ENCODE measurements around the gene HADH. TPM values are rescaled to one million over a fixed set of nuclear protein-coding genes. Genes with fewer than 3 reads are reported as not detected.

Gene HADH
- total RNA-seq, 1 experiment from 2014 or later, result 41.6 TPM

- H4K20me1 ChIP-seq (ENCODE audit: insufficient read depth, low read depth, low read length), result no peaks in the 10 kb centered on the region
- H3K9me2 ChIP-seq (replicated peaks; ENCODE audit: insufficient read depth, low read length), result no peaks in the 10 kb centered on the region
- no peak overlapping the region for H3K27ac ChIP-seq (ENCODE audit: low read length)
- no peak overlapping the region for H3K4me2 ChIP-seq (ENCODE audit: low read depth, low read length, poor library complexity, severe bottlenecking)
- no peak overlapping the region for H3K4me3 ChIP-seq (ENCODE audit: low read length)
- H3K36me3 ChIP-seq (ENCODE audit: insufficient read depth, low read length), result no peaks in the 10 kb centered on the region
- H3K4me1 ChIP-seq (ENCODE audit: low read length), result no peaks in the 10 kb centered on the region
- no peak overlapping the region for H3K9ac ChIP-seq (ENCODE audit: low read length)
- no peaks in the 10 kb centered on the region for H3K79me2 ChIP-seq (ENCODE audit: low read length)
- H3K9me3 ChIP-seq (ENCODE audit: low read length), result no peaks in the 10 kb centered on the region
- DNase-seq, result no peak
- H3K27me3 ChIP-seq (ENCODE audit: low read length), result no peaks in the 10 kb centered on the region
- H2AFZ ChIP-seq (ENCODE audit: low read length), result no peak overlapping the region
These were observed 19.5 kb upstream of the HADH start for GRCh38 chr4:107970063-107970798.

- Histone ChIP-seq H3K36me3 (ENCODE audit: insufficient read depth, low read length) (no peaks in the 10 kb centered on the region), H3K9me2 (replicated peaks; ENCODE audit: insufficient read depth, low read length) (no peaks in the 10 kb centered on the region), H3K9ac (ENCODE audit: low read length) (no peak overlapping the region), H3K4me1 (ENCODE audit: low read length) (no peaks in the 10 kb centered on the region), H3K4me3 (ENCODE audit: low read length) (no peak overlapping the region), H2AFZ (ENCODE audit: low read length) (no peak overlapping the region), H4K20me1 (ENCODE audit: insufficient read depth, low read depth, low read length) (no peaks in the 10 kb centered on the region), H3K9me3 (ENCODE audit: low read length) (no peaks in the 10 kb centered on the region), H3K79me2 (ENCODE audit: low read length) (no peaks in the 10 kb centered on the region), H3K4me2 (ENCODE audit: low read depth, low read length, poor library complexity, severe bottlenecking) (no peak overlapping the region), H3K27ac (ENCODE audit: low read length) (no peak overlapping the region), H3K27me3 (ENCODE audit: low read length) (no peaks in the 10 kb centered on the region)
- DNase-seq, result no peak
These were observed 17.1 kb upstream of the HADH start for GRCh38 chr4:107972605-107973004.

GRCh38 chr4:107974523-107974922, 15.2 kb upstream of the HADH start:
- H3K9me3 ChIP-seq (ENCODE audit: low read length), result no peaks in the 10 kb centered on the region
- H3K79me2 ChIP-seq (ENCODE audit: low read length), result no peaks in the 10 kb centered on the region
- H3K4me3 ChIP-seq (ENCODE audit: low read length), result no peak overlapping the region
- H3K36me3 ChIP-seq (ENCODE audit: insufficient read depth, low read length), result no peaks in the 10 kb centered on the region
- H2AFZ ChIP-seq (ENCODE audit: low read length), result no peak overlapping the region
- DNase-seq, result no peak
- H3K27ac ChIP-seq (ENCODE audit: low read length), result no peak overlapping the region
- no peaks in the 10 kb centered on the region for H3K9me2 ChIP-seq (replicated peaks; ENCODE audit: insufficient read depth, low read length)
- no peak overlapping the region for H3K4me2 ChIP-seq (ENCODE audit: low read depth, low read length, poor library complexity, severe bottlenecking)
- no peak overlapping the region for H3K9ac ChIP-seq (ENCODE audit: low read length)
- H3K27me3 ChIP-seq (ENCODE audit: low read length), result 0 out of 2 replicates have a peak, but pooled peaks cover 2% of the 10 kb centered on the region
- H3K4me1 ChIP-seq (ENCODE audit: low read length), result no peaks in the 10 kb centered on the region
- no peaks in the 10 kb centered on the region for H4K20me1 ChIP-seq (ENCODE audit: insufficient read depth, low read depth, low read length)

GRCh38 chr4:107977482-107977881, 12.2 kb upstream of the HADH start:
- Histone ChIP-seq H3K9me3 (ENCODE audit: low read length) (no peaks in the 10 kb centered on the region), H3K9ac (ENCODE audit: low read length) (no peak overlapping the region), H4K20me1 (ENCODE audit: insufficient read depth, low read depth, low read length) (no peaks in the 10 kb centered on the region), H3K9me2 (replicated peaks; ENCODE audit: insufficient read depth, low read length) (no peaks in the 10 kb centered on the region), H3K27me3 (ENCODE audit: low read length) (0 out of 2 replicates have a peak, but pooled peaks cover 2% of the 10 kb centered on the region), H3K79me2 (ENCODE audit: low read length) (no peaks in the 10 kb centered on the region), H3K4me3 (ENCODE audit: low read length) (no peak overlapping the region), H3K27ac (ENCODE audit: low read length) (no peak overlapping the region), H3K4me1 (ENCODE audit: low read length) (no peaks in the 10 kb centered on the region), H3K36me3 (ENCODE audit: insufficient read depth, low read length) (no peaks in the 10 kb centered on the region), H3K4me2 (ENCODE audit: low read depth, low read length, poor library complexity, severe bottlenecking) (no peak overlapping the region), H2AFZ (ENCODE audit: low read length) (no peak overlapping the region)
- no peak for DNase-seq

GRCh38 chr4:107977966-107978705, 11.6 kb upstream of the HADH start:
- no peak overlapping the region for H3K9ac ChIP-seq (ENCODE audit: low read length)

GRCh38 chr4:107978716-107979451, 10.8 kb upstream of the HADH start:
- Histone ChIP-seq H2AFZ (ENCODE audit: low read length) (no peak overlapping the region), H3K27ac (ENCODE audit: low read length) (no peak overlapping the region), H3K4me3 (ENCODE audit: low read length) (no peak overlapping the region), H3K9ac (ENCODE audit: low read length) (no peak overlapping the region), H3K9me2 (replicated peaks; ENCODE audit: insufficient read depth, low read length) (no peaks in the 10 kb centered on the region), H4K20me1 (ENCODE audit: insufficient read depth, low read depth, low read length) (no peaks in the 10 kb centered on the region), H3K36me3 (ENCODE audit: insufficient read depth, low read length) (no peaks in the 10 kb centered on the region), H3K4me2 (ENCODE audit: low read depth, low read length, poor library complexity, severe bottlenecking) (no peak overlapping the region), H3K27me3 (ENCODE audit: low read length) (0 out of 2 replicates have a peak, but pooled peaks cover 2% of the 10 kb centered on the region), H3K4me1 (ENCODE audit: low read length) (no peaks in the 10 kb centered on the region), H3K79me2 (ENCODE audit: low read length) (no peaks in the 10 kb centered on the region), H3K9me3 (ENCODE audit: low read length) (no peaks in the 10 kb centered on the region)
- no peak for DNase-seq

More at GRCh38 chr4:107977966-107978705, 11.6 kb upstream of the HADH start:
- H3K4me3 ChIP-seq (ENCODE audit: low read length), result no peak overlapping the region
- H3K27me3 ChIP-seq (ENCODE audit: low read length), result 0 out of 2 replicates have a peak, but pooled peaks cover 2% of the 10 kb centered on the region
- no peak for DNase-seq
- no peaks in the 10 kb centered on the region for H3K9me3 ChIP-seq (ENCODE audit: low read length)
- no peak overlapping the region for H2AFZ ChIP-seq (ENCODE audit: low read length)
- H3K9me2 ChIP-seq (replicated peaks; ENCODE audit: insufficient read depth, low read length), result no peaks in the 10 kb centered on the region
- H3K27ac ChIP-seq (ENCODE audit: low read length), result no peak overlapping the region
- no peaks in the 10 kb centered on the region for H3K36me3 ChIP-seq (ENCODE audit: insufficient read depth, low read length)
- H4K20me1 ChIP-seq (ENCODE audit: insufficient read depth, low read depth, low read length), result no peaks in the 10 kb centered on the region
- no peaks in the 10 kb centered on the region for H3K79me2 ChIP-seq (ENCODE audit: low read length)
- H3K4me1 ChIP-seq (ENCODE audit: low read length), result no peaks in the 10 kb centered on the region
- no peak overlapping the region for H3K4me2 ChIP-seq (ENCODE audit: low read depth, low read length, poor library complexity, severe bottlenecking)

GRCh38 chr4:107987916-107988762, 1.6 kb upstream of the HADH start:
- H3K9ac ChIP-seq (ENCODE audit: low read length), result no peak overlapping the region
- no peak overlapping the region for H2AFZ ChIP-seq (ENCODE audit: low read length)
- H3K27ac ChIP-seq (ENCODE audit: low read length), result no peak overlapping the region
- H3K9me2 ChIP-seq (replicated peaks; ENCODE audit: insufficient read depth, low read length), result no peaks in the 10 kb centered on the region
- no peaks in the 10 kb centered on the region for H3K27me3 ChIP-seq (ENCODE audit: low read length)
- H3K4me2 ChIP-seq (ENCODE audit: low read depth, low read length, poor library complexity, severe bottlenecking), result peak overlapping the region; percentile 87
- H3K4me3 ChIP-seq (ENCODE audit: low read length), result peak overlapping the region; percentile 96; the same call in 1 of the 2 replicates
- no peak for DNase-seq
- no peaks in the 10 kb centered on the region for H3K36me3 ChIP-seq (ENCODE audit: insufficient read depth, low read length)
- no peaks in the 10 kb centered on the region for H3K9me3 ChIP-seq (ENCODE audit: low read length)
- peaks cover 33% of the 10 kb centered on the region for H3K79me2 ChIP-seq (ENCODE audit: low read length)
- peaks cover 37% of the 10 kb centered on the region for H3K4me1 ChIP-seq (ENCODE audit: low read length)
- H4K20me1 ChIP-seq (ENCODE audit: insufficient read depth, low read depth, low read length), result no peaks in the 10 kb centered on the region
